ENCODE results near the gene AKAP13.
A peak's percentile ranks its signal among the peaks of the same experiment; 100 is the strongest.

The AKAP13 gene

DNA sequence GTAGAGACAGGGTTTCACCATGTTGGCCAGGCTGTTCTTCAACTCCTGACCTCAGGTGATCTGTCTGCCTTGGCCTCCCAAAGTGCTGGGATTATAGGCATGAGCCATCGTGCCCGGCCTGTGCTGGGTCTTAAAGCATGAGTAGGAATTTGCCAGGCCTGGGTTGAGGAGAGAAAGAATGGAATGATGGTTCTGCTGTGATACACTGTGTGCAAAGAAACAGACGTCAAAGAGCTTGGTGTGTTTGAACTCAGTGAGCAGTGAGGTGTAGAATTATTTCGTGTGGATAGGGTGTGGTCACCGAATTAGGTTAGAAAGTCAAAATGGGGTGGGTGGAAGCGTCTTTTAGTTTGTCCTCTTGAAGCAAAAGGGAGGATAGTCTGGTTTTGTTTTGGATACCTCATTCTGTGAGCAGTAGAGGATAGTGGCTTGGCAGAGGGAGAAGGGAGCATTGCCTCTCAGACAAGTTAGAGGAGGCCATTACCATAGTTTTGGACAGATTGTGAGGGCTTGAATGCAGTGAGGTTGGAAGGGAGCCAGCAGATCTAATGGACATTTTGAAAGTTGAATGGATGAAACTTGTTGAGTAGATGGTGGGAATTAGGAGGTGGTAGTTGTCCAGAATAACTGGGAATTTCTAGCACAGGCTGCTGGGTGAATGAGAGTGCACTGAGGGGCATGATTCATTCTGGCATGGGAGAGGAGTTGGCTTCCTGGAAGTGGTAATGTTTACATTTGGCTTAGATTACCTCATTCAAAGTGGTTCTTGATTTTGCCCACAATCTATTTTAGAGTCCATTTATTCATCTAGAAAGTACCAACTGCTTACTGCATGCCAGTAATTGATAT, 27.2 kb downstream of the AKAP13 start (continued):
- TF ChIP-seq ZNF248 (tag by site-specific recombination; IDR thresholded peaks at IDR 0.05) (no peak), SETDB1 (IDR thresholded peaks at IDR 0.05; ENCODE audit: insufficient read length, low read length) (peak; percentile 13), ZNF239 (tag by site-specific recombination; IDR thresholded peaks at IDR 0.05) (no peak), ZFP37 (tag by site-specific recombination; IDR thresholded peaks at IDR 0.05) (peak; percentile 46; the same call in 1 of the 2 replicates), GLI2 (tag by site-specific recombination; IDR thresholded peaks at IDR 0.05; ENCODE audit: borderline replicate concordance, low read depth) (no peak), ZNF19 (tag by site-specific recombination; IDR thresholded peaks at IDR 0.05; ENCODE audit: low read depth) (no peak), ZNF174 (tag by site-specific recombination; IDR thresholded peaks at IDR 0.05) (no peak), ZNF670 (tag by site-specific recombination; IDR thresholded peaks at IDR 0.05; ENCODE audit: low read depth) (no peak), ZNF629 (tag by site-specific recombination; IDR thresholded peaks at IDR 0.05) (peak; percentile 75), ZEB2 (tag by site-specific recombination; IDR thresholded peaks at IDR 0.05) (0 out of 2 replicates have a peak, but pooled peaks have one; percentile 53), ZNF302 (tag by site-specific recombination; IDR thresholded peaks at IDR 0.05; ENCODE audit: low read depth) (no peak), ZNF366 (tag by site-specific recombination; conservative IDR thresholded peaks at IDR 0.05) (peak; percentile 65), ZNF223 (tag by site-specific recombination; IDR thresholded peaks at IDR 0.05) (no peak), TRIM28 (IDR thresholded peaks at IDR 0.05; ENCODE audit: borderline replicate concordance, low read length) (no peak), SCRT2 (tag by site-specific recombination; IDR thresholded peaks at IDR 0.05) (peak; percentile 92), IKZF3 (tag by site-specific recombination; IDR thresholded peaks at IDR 0.05) (peak; percentile 60; the same call in 1 of the 2 replicates), SP7 (tag by site-specific recombination; IDR thresholded peaks at IDR 0.05) (peak; percentile 57), ZNF664 (tag by site-specific recombination; IDR thresholded peaks at IDR 0.05) (no peak), ZNF24 (tag by site-specific recombination; IDR thresholded peaks at IDR 0.05) (peak; percentile 49; the same call in 1 of the 2 replicates), ZNF184 (tag by site-specific recombination; IDR thresholded peaks at IDR 0.05) (peak; percentile 66; the same call in 1 of the 2 replicates), ZNF677 (tag by site-specific recombination; IDR thresholded peaks at IDR 0.05) (no peak), ZNF433 (tag by site-specific recombination; IDR thresholded peaks at IDR 0.05; ENCODE audit: low read depth) (no peak), SP2 (tag by site-specific recombination; IDR thresholded peaks at IDR 0.05) (no peak), ZNF350 (tag by site-specific recombination; IDR thresholded peaks at IDR 0.05) (no peak)
- TF ChIP-seq, protein P1, sequence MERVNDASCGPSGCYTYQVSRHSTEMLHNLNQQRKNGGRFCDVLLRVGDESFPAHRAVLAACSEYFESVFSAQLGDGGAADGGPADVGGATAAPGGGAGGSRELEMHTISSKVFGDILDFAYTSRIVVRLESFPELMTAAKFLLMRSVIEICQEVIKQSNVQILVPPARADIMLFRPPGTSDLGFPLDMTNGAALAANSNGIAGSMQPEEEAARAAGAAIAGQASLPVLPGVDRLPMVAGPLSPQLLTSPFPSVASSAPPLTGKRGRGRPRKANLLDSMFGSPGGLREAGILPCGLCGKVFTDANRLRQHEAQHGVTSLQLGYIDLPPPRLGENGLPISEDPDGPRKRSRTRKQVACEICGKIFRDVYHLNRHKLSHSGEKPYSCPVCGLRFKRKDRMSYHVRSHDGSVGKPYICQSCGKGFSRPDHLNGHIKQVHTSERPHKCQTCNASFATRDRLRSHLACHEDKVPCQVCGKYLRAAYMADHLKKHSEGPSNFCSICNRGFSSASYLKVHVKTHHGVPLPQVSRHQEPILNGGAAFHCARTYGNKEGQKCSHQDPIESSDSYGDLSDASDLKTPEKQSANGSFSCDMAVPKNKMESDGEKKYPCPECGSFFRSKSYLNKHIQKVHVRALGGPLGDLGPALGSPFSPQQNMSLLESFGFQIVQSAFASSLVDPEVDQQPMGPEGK (tag by site-specific recombination; IDR thresholded peaks at IDR 0.05): 0 out of 2 replicates have a peak, but pooled peaks have one; percentile 23
- TF ChIP-seq, protein P2, sequence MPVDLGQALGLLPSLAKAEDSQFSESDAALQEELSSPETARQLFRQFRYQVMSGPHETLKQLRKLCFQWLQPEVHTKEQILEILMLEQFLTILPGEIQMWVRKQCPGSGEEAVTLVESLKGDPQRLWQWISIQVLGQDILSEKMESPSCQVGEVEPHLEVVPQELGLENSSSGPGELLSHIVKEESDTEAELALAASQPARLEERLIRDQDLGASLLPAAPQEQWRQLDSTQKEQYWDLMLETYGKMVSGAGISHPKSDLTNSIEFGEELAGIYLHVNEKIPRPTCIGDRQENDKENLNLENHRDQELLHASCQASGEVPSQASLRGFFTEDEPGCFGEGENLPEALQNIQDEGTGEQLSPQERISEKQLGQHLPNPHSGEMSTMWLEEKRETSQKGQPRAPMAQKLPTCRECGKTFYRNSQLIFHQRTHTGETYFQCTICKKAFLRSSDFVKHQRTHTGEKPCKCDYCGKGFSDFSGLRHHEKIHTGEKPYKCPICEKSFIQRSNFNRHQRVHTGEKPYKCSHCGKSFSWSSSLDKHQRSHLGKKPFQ (tag by site-specific recombination; IDR thresholded peaks at IDR 0.05): no peak
- TF ChIP-seq, protein P3, sequence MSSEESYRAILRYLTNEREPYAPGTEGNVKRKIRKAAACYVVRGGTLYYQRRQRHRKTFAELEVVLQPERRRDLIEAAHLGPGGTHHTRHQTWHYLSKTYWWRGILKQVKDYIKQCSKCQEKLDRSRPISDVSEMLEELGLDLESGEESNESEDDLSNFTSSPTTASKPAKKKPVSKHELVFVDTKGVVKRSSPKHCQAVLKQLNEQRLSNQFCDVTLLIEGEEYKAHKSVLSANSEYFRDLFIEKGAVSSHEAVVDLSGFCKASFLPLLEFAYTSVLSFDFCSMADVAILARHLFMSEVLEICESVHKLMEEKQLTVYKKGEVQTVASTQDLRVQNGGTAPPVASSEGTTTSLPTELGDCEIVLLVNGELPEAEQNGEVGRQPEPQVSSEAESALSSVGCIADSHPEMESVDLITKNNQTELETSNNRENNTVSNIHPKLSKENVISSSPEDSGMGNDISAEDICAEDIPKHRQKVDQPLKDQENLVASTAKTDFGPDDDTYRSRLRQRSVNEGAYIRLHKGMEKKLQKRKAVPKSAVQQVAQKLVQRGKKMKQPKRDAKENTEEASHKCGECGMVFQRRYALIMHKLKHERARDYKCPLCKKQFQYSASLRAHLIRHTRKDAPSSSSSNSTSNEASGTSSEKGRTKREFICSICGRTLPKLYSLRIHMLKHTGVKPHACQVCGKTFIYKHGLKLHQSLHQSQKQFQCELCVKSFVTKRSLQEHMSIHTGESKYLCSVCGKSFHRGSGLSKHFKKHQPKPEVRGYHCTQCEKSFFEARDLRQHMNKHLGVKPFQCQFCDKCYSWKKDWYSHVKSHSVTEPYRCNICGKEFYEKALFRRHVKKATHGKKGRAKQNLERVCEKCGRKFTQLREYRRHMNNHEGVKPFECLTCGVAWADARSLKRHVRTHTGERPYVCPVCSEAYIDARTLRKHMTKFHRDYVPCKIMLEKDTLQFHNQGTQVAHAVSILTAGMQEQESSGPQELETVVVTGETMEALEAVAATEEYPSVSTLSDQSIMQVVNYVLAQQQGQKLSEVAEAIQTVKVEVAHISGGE (tag by site-specific recombination; conservative IDR thresholded peaks at IDR 0.05; ENCODE audit: low read depth): no peak
- TF ChIP-seq, protein P4, sequence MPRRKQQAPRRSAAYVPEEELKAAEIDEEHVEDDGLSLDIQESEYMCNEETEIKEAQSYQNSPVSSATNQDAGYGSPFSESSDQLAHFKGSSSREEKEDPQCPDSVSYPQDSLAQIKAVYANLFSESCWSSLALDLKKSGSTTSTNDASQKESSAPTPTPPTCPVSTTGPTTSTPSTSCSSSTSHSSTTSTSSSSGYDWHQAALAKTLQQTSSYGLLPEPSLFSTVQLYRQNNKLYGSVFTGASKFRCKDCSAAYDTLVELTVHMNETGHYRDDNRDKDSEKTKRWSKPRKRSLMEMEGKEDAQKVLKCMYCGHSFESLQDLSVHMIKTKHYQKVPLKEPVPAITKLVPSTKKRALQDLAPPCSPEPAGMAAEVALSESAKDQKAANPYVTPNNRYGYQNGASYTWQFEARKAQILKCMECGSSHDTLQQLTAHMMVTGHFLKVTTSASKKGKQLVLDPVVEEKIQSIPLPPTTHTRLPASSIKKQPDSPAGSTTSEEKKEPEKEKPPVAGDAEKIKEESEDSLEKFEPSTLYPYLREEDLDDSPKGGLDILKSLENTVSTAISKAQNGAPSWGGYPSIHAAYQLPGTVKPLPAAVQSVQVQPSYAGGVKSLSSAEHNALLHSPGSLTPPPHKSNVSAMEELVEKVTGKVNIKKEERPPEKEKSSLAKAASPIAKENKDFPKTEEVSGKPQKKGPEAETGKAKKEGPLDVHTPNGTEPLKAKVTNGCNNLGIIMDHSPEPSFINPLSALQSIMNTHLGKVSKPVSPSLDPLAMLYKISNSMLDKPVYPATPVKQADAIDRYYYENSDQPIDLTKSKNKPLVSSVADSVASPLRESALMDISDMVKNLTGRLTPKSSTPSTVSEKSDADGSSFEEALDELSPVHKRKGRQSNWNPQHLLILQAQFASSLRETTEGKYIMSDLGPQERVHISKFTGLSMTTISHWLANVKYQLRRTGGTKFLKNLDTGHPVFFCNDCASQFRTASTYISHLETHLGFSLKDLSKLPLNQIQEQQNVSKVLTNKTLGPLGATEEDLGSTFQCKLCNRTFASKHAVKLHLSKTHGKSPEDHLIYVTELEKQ (tag by site-specific recombination; IDR thresholded peaks at IDR 0.05; ENCODE audit: borderline replicate concordance): no peak
- TF ChIP-seq, protein P5, sequence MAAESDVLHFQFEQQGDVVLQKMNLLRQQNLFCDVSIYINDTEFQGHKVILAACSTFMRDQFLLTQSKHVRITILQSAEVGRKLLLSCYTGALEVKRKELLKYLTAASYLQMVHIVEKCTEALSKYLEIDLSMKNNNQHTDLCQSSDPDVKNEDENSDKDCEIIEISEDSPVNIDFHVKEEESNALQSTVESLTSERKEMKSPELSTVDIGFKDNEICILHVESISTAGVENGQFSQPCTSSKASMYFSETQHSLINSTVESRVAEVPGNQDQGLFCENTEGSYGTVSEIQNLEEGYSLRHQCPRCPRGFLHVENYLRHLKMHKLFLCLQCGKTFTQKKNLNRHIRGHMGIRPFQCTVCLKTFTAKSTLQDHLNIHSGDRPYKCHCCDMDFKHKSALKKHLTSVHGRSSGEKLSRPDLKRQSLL (tag by site-specific recombination; IDR thresholded peaks at IDR 0.05): no peak

Measured in HEK293 (cell line).